ENCODE data around the gene CHD6.

DNA sequence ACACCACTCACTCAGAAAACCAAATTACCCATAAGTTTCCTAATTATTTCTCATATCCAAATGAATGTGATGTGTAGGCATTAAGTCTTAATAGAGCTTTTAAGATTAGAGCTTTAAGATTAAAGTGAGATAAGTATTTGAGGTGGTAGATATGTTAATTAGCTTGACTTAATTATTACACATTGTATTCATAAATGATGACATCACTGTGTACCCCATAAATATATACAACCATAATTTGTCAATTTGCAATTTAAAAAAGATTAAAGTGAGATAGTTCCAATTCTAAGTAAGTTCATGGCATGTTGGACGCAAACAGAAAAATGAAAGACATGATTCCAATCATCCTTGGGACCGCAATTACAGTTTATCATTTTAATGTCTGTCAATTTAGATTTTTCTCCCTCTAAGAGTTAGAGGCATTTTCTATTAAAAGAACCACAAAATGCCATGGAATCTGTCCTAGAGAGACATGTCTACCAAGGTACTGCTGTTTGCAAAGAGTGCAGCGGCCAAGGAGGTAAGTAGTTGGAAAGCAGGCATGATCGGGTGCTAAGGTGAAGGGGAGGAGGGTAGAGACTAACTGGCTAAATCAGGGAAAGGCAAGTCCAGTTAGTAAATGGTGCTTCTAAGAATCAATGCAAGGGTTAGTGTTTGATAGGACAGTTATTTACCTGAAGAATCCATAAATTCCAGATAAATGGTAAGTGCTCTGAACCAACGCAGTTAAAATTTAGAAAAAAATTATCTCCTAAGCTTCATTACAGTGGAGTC, 65.7 kb downstream of the CHD6 start:
- no peak for TF ChIP-seq EZH2phosphoT487 (IDR thresholded peaks at IDR 0.05; ENCODE audit: insufficient read depth, low read depth)
- no peak for TF ChIP-seq EZH2 (IDR thresholded peaks at IDR 0.05; ENCODE audit: insufficient read depth, poor library complexity, severe bottlenecking)
